ENCODE results near the gene GDA.

- TF ChIP-seq, protein P1, sequence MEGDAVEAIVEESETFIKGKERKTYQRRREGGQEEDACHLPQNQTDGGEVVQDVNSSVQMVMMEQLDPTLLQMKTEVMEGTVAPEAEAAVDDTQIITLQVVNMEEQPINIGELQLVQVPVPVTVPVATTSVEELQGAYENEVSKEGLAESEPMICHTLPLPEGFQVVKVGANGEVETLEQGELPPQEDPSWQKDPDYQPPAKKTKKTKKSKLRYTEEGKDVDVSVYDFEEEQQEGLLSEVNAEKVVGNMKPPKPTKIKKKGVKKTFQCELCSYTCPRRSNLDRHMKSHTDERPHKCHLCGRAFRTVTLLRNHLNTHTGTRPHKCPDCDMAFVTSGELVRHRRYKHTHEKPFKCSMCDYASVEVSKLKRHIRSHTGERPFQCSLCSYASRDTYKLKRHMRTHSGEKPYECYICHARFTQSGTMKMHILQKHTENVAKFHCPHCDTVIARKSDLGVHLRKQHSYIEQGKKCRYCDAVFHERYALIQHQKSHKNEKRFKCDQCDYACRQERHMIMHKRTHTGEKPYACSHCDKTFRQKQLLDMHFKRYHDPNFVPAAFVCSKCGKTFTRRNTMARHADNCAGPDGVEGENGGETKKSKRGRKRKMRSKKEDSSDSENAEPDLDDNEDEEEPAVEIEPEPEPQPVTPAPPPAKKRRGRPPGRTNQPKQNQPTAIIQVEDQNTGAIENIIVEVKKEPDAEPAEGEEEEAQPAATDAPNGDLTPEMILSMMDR (IDR thresholded peaks at IDR 0.05 in 2 of 3, conservative IDR thresholded peaks at IDR 0.05 in 1 of 3; ENCODE audit: borderline replicate concordance in 1 of 3, insufficient read depth in 1 of 3, low read depth in 2 of 3, low read length in 2 of 3): no peak
- TF ChIP-seq MAX (IDR thresholded peaks at IDR 0.05) (no peak), JUND (IDR thresholded peaks at IDR 0.05) (no peak), CBX3 (IDR thresholded peaks at IDR 0.05; ENCODE audit: low read depth) (no peak), POLR2AphosphoS5 (IDR thresholded peaks at IDR 0.05; ENCODE audit: low read depth, low read length) (no peak), EZH2 (IDR thresholded peaks at IDR 0.05) (no peak), ZBTB33 (IDR thresholded peaks at IDR 0.05; ENCODE audit: extremely low read depth, insufficient replicate concordance, low read length) (no peak), POLR2A (IDR thresholded peaks at IDR 0.05; ENCODE audit: borderline replicate concordance, extremely low read depth, insufficient read depth, insufficient read length) (no peak), SP1 (IDR thresholded peaks at IDR 0.05; ENCODE audit: low read depth) (no peak), CEBPB (IDR thresholded peaks at IDR 0.05; ENCODE audit: low read depth) (no peak), YY1 (IDR thresholded peaks at IDR 0.05; ENCODE audit: extremely low read depth, insufficient replicate concordance, low read depth, low read length) (no peak), EZH2phosphoT487 (IDR thresholded peaks at IDR 0.05; ENCODE audit: borderline replicate concordance) (no peak), RAD21 (IDR thresholded peaks at IDR 0.05; ENCODE audit: low read depth) (no peak)
- TF ChIP-seq, protein P2, sequence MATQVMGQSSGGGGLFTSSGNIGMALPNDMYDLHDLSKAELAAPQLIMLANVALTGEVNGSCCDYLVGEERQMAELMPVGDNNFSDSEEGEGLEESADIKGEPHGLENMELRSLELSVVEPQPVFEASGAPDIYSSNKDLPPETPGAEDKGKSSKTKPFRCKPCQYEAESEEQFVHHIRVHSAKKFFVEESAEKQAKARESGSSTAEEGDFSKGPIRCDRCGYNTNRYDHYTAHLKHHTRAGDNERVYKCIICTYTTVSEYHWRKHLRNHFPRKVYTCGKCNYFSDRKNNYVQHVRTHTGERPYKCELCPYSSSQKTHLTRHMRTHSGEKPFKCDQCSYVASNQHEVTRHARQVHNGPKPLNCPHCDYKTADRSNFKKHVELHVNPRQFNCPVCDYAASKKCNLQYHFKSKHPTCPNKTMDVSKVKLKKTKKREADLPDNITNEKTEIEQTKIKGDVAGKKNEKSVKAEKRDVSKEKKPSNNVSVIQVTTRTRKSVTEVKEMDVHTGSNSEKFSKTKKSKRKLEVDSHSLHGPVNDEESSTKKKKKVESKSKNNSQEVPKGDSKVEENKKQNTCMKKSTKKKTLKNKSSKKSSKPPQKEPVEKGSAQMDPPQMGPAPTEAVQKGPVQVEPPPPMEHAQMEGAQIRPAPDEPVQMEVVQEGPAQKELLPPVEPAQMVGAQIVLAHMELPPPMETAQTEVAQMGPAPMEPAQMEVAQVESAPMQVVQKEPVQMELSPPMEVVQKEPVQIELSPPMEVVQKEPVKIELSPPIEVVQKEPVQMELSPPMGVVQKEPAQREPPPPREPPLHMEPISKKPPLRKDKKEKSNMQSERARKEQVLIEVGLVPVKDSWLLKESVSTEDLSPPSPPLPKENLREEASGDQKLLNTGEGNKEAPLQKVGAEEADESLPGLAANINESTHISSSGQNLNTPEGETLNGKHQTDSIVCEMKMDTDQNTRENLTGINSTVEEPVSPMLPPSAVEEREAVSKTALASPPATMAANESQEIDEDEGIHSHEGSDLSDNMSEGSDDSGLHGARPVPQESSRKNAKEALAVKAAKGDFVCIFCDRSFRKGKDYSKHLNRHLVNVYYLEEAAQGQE (IDR thresholded peaks at IDR 0.05; ENCODE audit: low read depth): no peak
Observed at GRCh38 chr9:72247549-72247948, 98.3 kb downstream of the GDA start.
